GM20000 (cell line): ENCODE results near the gene GRAMD4.

Experiments
- DNase-seq: peaks from one replicate; pipeline ENCODE4 v3.0.0; 2012; ENCODE audit warnings: low spot score
- CTCF ChIP-seq: IDR thresholded peaks from 2 replicates; pipeline ENCODE4 v1.5.1; 2012; ENCODE audit warnings: mild to moderate bottlenecking, control low read depth; ENCODE audit errors: extremely low read depth, missing control alignments

Gene GRAMD4

GRCh38 chr22:46725096-46725495 lies 104.9 kb downstream of the GRAMD4 start:
- no peak for DNase-seq
- TF ChIP-seq CTCF = no peak

- no peak for TF ChIP-seq CTCF
- DNase-seq = peak; percentile 34
These were observed 106.1 kb downstream of the GRAMD4 start for GRCh38 chr22:46726066-46726985.

GRCh38 chr22:46726986-46727317 lies 106.8 kb downstream of the GRAMD4 start:
- DNase-seq = peak; percentile 46
- TF ChIP-seq CTCF = no peak

- no peak for DNase-seq
- no peak for TF ChIP-seq CTCF
These were observed 107.7 kb downstream of the GRAMD4 start for GRCh38 chr22:46727813-46728364.

GRCh38 chr22:46728470-46728869 lies 108.3 kb downstream of the GRAMD4 start:
- DNase-seq = no peak
- no peak for TF ChIP-seq CTCF
